ENCODE data around the gene DUSP14.

Gene DUSP14

GRCh38 chr17:37485938-37486570, 3.6 kb upstream of the DUSP14 start:
- FAIRE-seq = no peak
- no peak for DNase-seq (ENCODE audit: insufficient read length, low spot score)
- TF ChIP-seq, protein P1, sequence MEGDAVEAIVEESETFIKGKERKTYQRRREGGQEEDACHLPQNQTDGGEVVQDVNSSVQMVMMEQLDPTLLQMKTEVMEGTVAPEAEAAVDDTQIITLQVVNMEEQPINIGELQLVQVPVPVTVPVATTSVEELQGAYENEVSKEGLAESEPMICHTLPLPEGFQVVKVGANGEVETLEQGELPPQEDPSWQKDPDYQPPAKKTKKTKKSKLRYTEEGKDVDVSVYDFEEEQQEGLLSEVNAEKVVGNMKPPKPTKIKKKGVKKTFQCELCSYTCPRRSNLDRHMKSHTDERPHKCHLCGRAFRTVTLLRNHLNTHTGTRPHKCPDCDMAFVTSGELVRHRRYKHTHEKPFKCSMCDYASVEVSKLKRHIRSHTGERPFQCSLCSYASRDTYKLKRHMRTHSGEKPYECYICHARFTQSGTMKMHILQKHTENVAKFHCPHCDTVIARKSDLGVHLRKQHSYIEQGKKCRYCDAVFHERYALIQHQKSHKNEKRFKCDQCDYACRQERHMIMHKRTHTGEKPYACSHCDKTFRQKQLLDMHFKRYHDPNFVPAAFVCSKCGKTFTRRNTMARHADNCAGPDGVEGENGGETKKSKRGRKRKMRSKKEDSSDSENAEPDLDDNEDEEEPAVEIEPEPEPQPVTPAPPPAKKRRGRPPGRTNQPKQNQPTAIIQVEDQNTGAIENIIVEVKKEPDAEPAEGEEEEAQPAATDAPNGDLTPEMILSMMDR (IDR thresholded peaks at IDR 0.05; ENCODE audit: insufficient read depth, missing control alignments) = no peak

DNA sequence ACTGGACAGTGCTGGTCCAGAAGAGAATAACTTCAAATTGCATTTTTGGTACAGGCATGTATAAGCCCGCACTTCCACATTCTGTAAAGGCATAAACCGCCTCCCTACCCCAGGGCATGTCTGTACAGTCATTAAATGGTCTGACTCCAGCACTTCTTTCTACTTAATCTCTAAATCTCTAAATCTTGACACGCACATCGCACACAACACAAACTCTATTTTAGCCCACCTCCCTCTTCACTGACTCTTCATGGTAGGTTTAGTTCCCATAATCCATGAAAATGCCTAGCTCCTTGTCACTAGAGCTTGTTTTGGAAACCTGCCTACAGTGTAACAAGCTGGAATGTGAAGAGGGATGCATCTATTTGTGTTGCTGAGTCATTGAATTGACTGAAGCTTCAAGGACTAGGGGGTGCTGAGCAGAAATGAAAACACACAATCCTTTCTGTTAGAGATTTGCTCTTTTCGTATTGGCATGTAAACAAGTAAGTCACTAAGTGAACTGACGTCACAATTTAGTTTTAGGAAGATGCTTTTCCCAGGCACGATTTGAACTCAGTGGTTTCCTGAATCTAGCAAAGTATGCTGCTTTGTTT, 1.6 kb upstream of the DUSP14 start:
- TF ChIP-seq, protein P1 (IDR thresholded peaks at IDR 0.05; ENCODE audit: insufficient read depth, missing control alignments) = no peak
- no peak for FAIRE-seq
- DNase-seq (ENCODE audit: insufficient read length, low spot score) = no peak

DNA sequence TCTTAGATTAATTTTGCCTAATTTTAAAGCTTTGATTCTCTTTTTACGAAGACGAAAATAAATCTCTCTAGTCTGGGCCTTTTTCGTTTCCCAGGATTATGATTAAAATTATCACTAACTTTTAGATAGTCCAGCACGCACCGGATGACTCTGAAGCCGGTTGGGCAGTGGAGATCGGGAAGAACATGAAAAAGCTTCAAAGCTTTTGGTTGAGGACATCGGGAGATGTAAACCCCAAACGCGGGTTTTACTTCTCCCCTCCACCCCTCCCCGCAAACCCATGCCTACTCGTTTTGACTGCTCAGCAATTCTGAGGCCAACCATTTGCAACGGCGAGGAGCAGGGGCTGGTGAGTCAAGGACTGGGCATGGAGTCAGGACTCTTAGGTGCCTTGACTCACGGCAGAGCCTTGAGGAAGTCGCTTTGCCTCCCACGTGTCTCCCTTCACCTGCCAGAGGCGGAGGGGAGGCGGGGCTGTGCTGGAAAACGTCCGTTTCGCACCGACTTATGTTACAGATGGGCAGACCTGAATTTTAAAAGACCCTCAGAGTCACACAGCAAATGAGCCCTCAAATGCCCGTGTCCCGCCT, 989 bp upstream of the DUSP14 start:
- TF ChIP-seq, protein P1 (IDR thresholded peaks at IDR 0.05; ENCODE audit: insufficient read depth, missing control alignments) = no peak
- FAIRE-seq = no peak
- DNase-seq (ENCODE audit: insufficient read length, low spot score) = no peak

- TF ChIP-seq, protein P1 (IDR thresholded peaks at IDR 0.05; ENCODE audit: insufficient read depth, missing control alignments) = peak; percentile 38
- FAIRE-seq (no peak), DNase-seq (ENCODE audit: insufficient read length, low spot score) (no peak)
Measured at GRCh38 chr17:37490022-37490587, 414 bp downstream of the DUSP14 start.

DNA sequence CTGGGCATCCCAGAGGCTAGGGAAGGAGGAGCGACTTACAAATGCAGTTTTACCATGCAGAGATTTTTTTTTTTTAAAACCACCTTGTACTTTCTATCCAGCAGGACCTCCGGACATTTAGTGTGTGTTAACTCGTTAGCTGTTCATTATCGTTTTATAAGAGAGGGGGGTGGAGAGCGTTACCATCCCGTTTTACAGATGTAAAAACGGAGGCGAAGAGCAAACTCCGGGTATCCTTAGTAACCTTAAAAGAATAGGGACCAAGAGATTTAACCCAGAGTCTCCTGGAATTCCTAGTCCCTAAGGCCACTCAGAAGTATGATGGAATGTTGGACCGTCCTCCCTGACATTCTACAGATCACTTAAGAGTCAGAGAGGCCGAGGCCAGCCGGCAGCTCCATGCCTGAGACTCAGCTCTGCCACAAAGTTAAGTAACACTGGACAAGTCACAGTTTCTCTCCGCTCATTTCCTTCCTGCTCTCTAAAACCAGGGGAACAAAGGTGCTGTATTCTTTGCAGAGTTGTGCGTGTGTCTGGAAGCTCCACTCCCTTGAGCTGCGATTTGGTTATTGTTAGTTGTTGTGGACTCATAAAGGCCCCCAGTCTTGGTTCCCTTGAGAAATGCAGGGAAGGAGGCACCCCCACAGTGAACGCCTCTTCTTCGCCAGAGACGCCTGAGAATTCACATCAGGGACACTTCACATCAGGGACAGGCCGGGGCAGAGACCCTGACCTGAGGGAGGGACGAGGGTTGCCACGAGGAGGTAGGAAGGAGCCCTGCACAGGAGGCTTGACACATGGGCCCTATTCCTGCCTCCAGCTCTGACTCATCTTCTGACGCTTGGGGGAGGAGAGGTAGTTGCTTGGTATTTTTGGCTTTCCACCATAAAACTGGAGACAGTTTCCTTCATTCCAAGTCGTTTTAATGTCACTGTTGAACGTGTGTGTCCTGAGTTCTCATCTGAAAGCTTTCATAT, 1.2 kb downstream of the DUSP14 start:
- TF ChIP-seq, protein P1 (IDR thresholded peaks at IDR 0.05; ENCODE audit: insufficient read depth, missing control alignments) = no peak
- no peak for FAIRE-seq
- no peak for DNase-seq (ENCODE audit: insufficient read length, low spot score)

DNA sequence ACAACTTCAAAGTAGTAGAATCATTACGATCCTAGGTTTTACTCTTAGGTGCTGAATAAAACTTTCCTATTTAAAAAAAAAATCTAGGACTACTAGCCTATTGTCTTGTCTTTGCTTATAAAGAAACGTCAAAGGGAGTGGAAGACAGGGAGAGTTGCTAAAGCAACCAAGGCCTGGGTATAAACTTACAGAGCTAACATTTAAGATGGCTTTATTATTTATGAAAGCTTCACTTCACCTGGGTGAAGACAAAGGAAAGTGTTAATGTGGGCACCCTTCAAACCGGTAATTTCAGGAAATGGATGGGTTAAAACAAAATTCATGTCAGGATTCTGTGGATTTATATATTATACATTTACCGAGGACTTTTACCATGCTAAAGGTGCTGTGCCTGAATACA, 2.5 kb downstream of the DUSP14 start:
- FAIRE-seq = no peak
- no peak for DNase-seq (ENCODE audit: insufficient read length, low spot score)
- TF ChIP-seq, protein P1 (IDR thresholded peaks at IDR 0.05; ENCODE audit: insufficient read depth, missing control alignments) = no peak
